Left forelimb (tissue), 1 donor: Measurements from ENCODE around the gene PRR33.

Source experiments
- DNase-seq: peaks from one replicate; pipeline ENCODE4 v3.0.0-alpha.2; 2018; ENCODE audit warnings: low spot score

PRR33 gene

GRCh38 chr11:1847006-1847735, 44.5 kb downstream of the PRR33 start:
- DNase-seq = no peak

GRCh38 chr11:1846453-1846932, 45.2 kb downstream of the PRR33 start:
- no peak for DNase-seq

GRCh38 chr11:1845561-1846452, 45.9 kb downstream of the PRR33 start:
- no peak for DNase-seq

- DNase-seq = no peak
Observed at GRCh38 chr11:1845095-1845429, 46.6 kb downstream of the PRR33 start.

- DNase-seq = no peak
Observed at GRCh38 chr11:1844221-1845094, 47.2 kb downstream of the PRR33 start.

- no peak for DNase-seq
Observed at GRCh38 chr11:1843796-1844195, 47.9 kb downstream of the PRR33 start.

- DNase-seq = no peak
Observed at GRCh38 chr11:1843098-1843473, 48.6 kb downstream of the PRR33 start.

- DNase-seq = no peak
Observed at GRCh38 chr11:1842149-1843097, 49.3 kb downstream of the PRR33 start.

GRCh38 chr11:1841511-1842148, 50.1 kb downstream of the PRR33 start:
- no peak for DNase-seq

- no peak for DNase-seq
Observed at GRCh38 chr11:1840780-1841480, 50.8 kb downstream of the PRR33 start.

- no peak for DNase-seq
Observed at GRCh38 chr11:1839924-1840779, 51.5 kb downstream of the PRR33 start.

GRCh38 chr11:1839204-1839923, 52.3 kb downstream of the PRR33 start:
- no peak for DNase-seq

GRCh38 chr11:1838426-1839144, 53.1 kb downstream of the PRR33 start, which contains the start of gene TNNI2:
Gene TNNI2 (plus strand): TSS chr11:1838981. CDS start chr11:1839697, 716 bp downstream.
- no peak for DNase-seq
